CD4-positive, alpha-beta T cell treated with Interleukin-12 subunit alpha and Interleukin-12 subunit beta, for 1 hour (primary cell): Measurements from ENCODE around the gene C4BPB.
A peak's percentile ranks its signal among the peaks of the same experiment; 100 is the strongest.

ENCODE experiments used
- DNase-seq: peaks from one replicate; pipeline ENCODE4 v3.0.0-alpha.2; 2020

Gene C4BPB

DNA sequence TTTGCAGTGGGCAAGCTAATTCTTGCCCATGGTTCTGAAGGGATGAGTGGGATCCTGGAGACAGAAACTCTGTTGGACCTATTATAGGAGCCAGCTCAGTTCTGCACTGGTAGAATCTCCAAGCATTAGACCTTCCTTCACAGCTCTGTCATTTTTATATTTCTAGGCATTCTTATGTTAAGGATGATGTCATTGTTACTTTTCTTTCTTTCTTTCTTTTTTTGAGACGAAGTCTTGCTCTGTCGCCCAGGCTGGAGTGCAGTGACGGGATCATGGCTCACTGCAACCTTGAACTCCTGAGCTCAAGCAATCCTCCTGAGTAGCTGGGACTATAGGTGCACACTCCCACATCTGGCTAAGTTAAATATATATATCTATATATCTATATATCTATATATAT lies 28.1 kb upstream of the C4BPB start:
- DNase-seq, result no peak

DNA sequence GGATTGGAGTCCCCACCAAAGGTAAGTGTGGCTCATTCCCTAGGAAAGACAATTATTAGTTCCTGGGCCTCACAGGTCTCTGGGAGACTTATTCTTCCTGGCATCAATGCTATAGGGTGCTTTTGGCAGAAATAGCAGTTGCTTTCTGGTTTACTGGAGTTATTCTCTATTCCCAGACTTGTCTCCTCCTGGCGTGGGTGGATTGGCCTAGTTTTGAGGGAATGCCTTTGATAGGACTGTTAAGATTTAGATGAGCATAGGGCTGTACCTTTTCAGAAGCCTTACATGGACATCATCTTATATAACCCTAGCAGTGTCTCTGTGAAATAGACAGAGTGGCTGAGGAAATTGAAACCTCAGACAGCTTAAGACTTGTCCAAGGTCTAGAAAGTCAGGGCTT lies 26.6 kb upstream of the C4BPB start:
- DNase-seq, result no peak

DNA sequence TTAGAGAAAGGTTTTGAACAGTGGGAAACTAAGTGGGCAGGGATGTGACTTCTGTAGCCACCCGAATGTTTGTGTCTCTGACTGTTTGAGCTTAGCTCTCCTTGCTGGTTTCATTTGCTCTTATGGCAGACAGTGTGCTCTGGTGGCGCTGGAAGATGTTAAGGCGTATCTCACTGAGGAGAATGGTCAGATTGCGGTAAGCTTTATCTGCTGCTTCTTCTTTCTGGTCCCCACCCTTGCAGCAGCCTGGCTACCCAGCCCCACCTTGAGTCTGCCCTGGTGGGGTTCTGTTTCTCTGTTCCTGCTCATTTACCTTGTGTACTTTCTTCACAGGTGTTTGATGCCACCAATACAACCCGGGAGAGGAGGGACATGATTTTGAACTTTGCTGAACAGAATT lies 25.6 kb upstream of the C4BPB start:
- DNase-seq, result no peak

DNA sequence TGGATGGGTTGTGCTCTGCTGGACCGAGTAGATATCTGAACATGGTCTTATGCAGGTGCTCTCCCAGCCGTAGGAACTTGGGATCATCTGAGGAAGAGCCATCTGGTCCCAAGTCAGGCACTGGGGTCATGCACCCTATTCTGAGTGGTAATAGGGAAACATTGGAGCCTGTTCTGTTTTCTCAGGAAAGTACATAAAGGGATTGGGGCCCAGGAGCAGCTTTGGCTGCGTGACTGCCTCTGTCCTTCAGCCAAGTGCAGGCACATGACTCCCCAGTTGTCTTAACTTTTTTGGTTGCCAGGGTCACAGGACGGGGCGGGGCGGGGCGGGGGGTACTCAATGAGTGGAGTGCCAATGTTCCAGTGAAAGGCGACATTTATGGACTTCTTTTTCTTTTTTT lies 24.1 kb upstream of the C4BPB start:
- no peak for DNase-seq

DNA sequence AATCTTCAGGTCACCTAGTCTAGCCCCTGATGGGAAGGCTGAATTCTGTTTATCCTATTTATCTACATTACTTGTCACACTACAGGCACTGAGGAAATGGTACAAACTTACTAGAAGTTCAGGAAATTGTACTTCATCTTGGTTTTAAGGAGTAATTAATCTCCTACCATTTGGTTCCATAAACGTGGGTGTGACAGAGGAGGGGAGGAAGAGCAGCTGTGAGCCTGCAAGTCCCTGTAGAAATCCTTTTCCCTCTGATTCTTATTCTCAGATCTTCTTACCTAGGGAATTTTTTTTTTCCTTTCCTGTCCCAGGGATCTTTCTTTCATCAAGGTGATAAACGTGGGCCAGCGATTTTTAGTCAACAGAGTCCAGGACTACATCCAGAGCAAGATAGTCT lies 21.5 kb upstream of the C4BPB start:
- DNase-seq, result no peak

DNA sequence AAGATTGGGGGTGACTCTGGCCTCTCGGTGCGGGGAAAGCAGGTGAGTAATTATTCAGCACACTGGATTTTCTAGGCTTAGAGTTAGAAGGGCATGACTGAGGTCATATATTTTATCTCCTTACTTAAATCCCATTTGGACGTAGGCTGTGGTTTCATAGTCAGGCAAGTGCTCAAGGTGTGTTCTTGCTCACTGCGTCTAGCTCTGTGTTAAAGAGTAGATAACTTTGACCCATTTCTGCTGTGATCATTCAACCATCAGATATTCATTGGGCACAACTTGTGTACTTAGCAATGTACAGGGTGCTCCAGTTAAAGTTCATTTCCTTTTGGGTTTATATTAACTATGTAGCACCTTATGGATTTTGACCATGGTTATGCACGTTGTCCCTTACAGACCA lies 21.0 kb upstream of the C4BPB start:
- no peak for DNase-seq

DNA sequence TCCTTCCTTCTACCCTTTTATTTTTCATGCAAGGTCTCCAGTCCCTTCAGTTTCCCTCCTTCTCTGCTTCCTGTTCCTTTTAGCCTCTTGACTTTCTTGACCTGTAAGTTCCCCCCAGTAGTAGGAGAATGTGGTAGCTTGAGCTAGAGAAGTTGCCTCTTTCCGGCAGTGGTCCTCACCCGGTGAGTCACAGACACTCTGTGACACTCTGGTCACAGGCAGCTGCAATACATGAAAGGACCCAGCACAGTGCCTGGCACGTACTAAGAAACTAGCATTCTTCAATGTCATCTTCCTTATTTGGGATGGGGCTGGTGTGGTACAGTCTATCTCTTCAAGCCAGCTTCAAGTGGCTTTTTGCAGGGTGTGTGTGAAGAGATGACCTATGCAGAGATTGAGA lies 19.6 kb upstream of the C4BPB start:
- no peak for DNase-seq

DNA sequence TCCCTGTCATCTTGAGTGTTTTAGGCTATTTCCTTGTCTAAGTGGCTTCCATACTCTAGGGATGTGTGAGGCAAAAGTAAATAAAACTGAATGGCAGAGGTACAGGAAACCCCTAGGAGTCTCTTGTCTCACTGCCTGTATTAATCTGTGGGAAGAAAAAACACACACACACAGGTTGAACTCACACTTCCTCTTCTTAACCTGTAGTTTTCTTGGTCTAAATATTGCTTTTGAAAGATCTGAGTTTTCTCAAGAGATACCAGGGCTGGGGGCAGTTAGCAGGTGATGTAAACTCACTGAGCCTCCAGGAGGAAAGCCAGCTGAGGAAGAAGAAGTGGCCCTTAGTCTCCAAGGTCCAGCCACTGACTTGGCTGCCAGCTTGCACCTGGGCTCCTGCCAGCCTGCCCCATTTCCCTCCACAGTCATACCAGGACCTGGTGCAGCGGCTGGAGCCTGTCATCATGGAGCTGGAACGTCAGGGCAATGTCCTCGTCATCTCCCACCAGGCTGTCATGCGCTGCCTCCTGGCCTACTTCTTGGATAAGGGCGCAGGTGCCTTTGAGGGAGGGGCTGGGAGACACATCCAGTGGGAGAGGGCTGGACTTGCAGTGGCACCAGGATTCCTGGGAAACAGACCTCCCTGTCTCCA lies 18.7 kb upstream of the C4BPB start:
- no peak for DNase-seq

DNA sequence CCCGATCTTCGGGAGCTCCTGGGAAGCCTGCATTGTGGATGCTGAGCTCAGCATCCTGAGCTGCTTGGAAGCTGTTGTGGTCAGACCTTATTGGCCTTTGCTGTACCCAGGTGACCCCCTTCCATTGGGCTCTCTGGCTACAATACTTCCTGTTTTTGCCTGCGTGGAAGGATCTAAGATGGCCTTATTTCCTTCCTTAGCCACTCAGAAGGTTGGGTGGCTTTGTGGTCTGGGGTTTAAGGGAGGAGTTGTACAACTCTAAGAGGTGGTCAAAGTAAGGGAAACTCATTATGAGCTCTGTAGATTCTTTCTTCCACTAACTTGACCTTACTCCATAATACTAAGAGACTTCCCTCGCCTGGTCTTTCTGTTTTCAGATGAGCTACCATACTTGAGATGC lies 17.8 kb upstream of the C4BPB start:
- no peak for DNase-seq

DNA sequence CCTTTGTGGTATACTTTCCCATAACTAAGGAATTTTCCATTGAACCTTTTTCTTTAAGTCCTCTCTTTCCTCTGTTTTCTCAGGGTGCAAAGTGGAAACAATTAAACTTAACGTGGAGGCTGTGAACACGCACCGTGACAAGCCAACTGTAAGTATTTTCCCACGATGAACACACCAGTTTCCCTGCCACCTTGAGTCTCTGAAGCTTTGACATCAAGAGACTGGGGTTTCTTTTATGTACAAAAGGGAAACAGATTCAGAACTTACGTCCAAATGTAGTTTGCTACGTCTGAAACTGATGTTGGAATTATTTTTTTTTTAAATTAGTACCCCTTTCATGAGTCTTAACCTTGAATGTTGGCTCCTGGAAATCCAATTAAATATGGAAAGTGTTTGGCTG lies 17.2 kb upstream of the C4BPB start:
- no peak for DNase-seq

DNA sequence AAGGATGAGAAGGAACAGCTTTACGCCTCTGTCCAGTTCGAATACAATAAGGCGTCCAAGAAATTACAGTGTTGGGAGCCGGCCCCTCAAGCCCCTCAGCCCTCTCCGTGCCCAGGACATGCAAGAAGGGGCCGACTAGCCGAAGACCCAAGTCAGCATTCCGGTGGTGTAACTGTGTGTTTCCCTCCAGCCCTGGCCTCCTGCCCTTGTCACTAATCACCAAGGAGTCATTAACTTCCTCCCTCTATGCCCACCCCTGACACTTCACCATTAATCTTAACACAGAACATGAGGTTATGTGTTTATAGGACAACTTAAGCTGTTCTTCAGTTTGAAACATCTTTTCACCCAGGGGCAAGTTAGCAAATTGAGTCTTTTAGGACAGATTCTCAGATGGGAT lies 16.4 kb upstream of the C4BPB start:
- DNase-seq, result no peak

DNA sequence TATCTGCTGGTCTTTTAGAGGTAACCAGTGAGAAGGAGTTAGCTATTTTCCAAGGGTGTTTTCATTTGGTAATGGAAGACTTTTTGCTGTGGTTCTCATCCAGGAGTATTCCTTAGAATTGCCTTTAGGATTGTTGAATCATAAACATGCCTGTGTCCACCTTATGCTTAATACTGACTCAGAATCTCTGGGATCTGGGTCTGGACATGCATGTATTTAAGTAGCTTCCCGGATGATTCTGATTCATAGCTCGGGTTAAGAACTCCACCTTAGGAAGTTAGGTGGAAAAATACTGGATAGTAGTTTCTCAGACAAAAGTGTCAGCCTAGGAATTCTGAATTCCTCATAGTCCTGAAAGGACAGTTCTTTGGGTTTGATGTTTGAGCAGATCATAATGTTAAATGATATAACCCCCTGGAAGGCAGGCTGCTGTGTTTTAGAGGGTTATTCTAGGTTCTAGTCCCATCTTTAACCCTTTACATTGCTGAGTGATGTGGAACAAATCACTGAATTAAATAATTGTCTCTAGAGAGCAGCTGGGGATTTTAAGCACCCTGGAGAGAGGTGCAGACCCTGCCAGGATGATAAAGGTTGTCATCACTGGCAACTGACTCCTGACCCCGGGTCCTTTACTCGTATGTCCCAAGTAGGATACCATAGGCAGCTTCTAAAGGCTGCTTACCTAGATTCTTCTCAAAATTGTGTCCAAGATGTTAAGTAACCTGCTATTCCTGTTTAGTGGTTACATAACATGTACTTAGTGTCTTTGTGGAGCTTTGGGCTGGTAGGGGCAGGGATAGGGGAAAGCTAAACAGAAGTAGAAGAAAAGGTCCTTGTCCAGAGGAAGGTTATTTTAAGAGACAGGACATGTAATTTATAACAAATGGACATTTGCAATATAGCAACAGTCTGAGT lies 14.5 kb upstream of the C4BPB start:
- no peak for DNase-seq

DNA sequence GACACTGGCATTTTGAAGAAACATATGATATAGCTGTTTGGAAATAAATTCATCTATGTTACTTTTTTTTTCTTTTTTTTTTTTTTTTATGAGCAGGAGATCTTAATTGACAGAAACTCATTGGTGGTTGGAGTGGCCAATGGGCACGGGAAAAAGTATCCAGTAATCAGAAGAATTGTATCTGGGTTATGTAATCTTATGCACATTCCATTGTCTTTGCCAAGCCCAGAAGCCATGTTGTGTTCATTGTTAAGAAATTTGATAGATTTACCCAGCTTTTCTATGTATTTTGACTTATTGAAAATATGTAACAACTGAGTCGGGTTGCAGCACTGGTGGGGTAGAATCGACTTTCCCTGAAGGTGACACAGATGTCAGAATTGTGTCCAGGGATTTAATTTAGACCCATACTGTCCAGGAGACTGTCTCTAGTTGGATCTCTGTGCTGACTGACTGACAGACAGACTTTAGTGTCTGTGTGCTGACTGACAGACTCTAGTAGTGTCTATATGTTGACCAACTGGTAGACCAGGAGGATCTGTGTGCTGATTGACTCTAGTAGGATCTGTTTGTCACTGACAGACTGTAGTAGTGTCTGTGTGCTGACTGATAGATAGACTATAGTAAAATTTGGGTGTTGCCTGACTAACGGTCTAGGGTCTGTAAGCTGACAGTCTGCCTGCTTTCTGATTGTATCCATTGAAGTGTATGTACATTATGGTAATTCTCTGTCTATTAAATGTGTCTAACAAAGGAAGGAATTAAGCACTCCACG lies 12.3 kb upstream of the C4BPB start:
- DNase-seq, result no peak

DNA sequence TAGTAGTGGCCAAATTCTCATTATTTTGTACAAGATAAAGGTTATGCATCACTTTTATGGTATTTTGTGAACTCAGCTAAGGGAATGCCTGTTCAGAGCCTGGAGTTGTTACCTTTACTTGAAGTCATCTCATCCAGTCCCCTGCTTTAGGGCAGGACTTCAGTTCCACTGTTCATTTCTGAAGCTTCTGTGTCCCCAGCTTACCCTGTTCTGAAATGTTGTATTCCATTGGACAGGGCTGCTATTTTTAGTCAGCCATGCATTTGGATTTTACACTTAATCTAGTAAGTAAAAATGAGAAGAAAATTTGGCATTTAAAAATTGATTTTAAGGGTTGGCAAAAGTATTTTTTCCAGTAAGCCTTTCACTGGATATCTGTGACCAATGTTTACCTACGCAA lies 11.6 kb upstream of the C4BPB start:
- no peak for DNase-seq

DNA sequence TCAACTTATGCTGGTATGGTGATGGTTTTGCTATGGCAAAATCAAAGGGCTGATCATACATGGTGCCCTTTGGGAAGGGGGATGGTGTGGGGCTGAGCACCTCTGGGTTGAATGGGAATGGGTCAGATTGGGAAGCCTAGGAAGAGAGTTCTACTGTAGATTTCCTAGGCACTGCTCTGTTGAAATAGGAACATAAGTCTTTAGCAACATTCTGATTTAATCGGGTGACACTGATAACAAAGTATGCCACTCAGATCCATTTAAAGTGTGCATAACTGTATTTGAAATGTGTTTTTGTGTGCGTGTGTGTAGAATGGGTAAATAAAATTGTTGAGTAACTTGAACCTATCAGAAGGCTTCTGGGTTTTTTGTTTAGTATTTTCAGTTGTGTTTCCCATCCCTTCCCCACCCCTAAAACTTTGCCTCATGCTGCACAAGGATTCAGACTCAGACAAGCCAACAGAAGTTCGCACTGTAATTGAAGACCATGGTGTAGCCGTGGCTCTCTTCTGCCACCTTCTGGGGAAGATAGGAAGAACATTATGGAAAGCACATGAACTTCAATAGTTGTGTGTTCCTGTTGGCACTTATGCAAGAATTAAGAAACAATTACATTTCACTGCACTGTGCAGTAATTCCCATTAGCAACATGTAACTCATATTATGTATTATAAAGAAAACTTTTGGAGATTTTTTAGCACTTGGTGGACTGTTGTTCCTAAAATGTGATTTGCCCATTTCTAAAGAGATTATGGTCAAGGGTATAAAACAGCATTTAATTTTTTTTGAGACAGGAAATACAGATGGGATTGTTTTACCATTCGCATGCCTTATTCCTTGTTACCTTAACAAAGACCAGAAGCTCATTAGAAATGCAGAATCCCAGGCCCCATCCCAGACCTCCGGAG lies 10.9 kb upstream of the C4BPB start:
- DNase-seq, result peak; percentile 80

DNA sequence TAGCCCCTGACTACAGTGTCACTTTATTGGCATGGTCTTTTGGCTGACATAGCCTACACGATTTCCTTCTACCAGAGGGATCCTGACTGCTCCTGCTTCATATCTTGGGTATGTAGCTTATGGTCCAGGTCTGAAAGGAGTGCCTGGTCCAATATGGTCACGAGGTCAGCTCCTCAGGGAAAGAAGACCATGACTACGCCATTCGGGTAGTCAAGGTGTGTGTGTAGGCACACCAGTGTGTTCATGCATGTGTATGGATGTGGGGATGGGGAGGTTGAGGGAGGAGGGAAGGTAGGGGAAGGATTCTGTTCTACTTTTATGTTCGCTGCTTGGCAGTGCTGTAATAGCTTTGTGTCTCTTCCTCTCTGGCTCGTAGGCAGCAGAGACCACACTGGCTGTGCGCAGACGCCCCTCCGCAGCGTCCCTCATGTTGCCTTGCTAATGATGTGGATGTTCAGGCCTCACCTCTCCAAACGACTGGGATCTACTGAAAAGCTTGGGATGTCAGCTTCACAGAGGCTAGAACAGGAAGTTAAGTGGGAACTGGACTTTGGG lies 10.0 kb upstream of the C4BPB start:
- DNase-seq, result no peak

DNA sequence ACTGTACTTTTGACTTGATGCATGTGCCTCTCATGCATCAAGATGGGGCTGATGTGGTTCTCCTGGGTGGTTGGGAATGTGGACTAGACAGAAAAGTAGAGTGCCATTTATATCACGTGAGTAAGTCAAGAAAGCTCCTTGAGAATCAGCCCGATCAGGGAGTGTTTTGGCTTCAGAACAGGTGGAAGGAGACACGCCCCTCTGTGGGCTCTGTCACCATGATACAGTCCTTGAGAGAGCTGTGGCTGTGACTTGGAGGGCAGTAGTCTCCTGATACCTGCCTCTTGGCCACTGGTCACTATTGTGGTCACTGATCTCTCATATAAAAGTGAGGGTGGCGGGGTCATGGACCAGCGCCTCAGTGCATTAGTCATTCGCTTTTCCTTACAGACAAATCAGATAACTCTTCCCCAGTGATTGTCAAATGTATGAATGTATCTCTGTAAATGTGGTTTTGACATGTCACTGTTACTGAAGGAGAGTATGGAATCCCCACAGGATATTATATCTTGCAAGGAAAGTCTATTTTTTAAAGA lies 8.9 kb upstream of the C4BPB start:
- DNase-seq, result no peak

DNA sequence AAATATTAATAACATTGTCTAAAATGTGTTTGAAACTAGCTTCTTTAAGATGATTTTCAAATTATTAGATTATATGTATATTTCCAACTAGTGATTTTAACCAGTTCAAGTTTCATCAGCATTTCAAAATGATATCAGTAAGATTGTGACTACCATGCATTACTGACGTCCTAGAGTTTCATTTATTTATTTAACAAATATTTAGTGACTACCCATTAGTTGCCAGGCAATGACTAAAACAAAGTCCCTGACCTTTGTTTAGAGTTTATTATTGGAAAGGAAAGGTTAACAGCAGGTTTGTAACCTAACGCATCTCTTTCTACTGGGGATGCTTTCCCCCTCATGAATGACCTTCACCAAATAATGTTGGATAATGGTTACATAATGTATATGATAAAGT lies 7.6 kb upstream of the C4BPB start:
- no peak for DNase-seq

DNA sequence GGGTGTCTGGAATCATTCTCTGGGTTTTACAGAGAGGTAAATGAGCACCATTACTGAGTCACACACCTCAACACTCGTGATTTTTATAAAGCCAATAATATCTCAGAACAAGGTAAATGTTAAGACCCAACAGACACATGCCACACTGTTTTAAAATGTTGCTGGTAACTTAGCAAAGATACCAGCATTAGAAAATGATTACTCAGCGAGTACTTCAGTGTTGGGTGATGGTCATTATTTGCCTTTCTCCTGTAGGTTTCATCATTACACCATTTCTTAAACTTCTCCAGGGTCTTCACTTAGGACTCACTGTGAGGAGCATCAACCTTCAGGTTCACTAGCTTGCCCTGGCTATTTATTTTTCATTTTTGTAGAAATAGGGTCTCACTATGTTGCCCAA lies 6.9 kb upstream of the C4BPB start:
- DNase-seq, result no peak

DNA sequence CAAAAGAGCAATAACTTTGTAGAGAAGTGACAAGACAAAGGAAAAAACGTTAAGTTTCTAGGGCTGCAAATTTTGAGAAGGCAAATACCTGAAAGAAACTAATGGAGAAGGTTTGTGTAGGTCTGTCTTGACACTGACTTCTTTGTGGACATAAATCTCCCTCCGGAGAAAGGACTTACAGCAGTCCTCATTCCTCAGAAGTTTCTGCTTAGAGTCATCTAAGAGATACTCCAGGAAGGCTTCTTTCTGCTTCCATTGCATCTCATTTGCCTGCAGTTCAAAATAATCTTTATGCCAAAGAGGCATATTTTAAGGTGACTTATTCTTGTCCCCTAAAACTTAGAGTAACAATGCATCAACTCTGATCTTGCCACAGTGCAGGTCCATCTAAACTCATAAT lies 4.4 kb upstream of the C4BPB start:
- DNase-seq, result no peak

DNA sequence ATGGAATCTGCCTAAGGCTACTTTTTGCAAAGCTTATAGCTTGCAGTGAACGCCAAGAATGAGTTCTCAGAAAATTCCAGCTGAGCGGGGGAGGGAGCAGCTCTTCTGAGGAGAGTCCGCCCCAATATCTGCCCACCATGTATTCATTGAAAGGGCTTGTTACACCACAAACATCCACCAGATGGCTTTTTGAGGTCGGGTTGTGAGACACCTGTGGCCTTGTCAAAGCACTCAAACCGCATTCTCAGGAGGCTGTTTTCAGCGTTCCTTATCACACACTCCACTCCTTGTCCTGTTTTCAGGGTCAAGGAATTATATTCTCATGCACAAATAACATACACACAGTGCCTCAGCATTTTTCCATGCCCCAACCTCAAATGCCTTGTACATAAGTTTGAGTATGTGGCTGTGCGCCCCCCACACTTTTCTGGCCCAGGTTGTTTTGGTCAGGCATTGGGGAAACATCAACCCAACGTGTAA lies 3.9 kb upstream of the C4BPB start:
- peak; percentile 68 for DNase-seq

DNA sequence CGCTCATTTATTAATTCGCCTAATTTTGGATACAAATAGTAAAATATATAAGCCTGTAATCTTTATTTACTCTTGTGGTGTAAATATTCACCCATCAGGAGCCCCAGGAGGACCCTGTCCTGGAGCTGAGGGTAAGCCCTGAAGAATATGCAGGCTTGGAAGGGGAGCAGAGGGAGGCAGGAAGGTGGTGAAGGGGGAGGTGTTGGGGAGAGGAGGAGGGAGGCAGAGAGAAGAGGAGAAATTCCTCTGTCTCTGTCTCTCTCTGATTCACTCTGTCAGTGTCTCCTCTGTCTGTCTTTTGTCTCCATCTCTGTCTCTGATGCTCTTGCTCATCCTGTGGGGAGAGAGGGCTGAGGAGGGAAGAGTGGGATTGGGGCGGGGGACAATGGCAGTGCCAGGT lies 2.8 kb upstream of the C4BPB start:
- no peak for DNase-seq
